Sigmoid colon (tissue), 4 donors: ENCODE data around the gene NACC1.

Source experiments
- POLR2AphosphoS5 ChIP-seq, 4 donors: sonication (generic); formaldehyde crosslinking; IDR thresholded peaks; one replicate each; pipeline ENCODE4 v1.6.1; 2017; ENCODE audit warnings: antibody characterized with exemption in 4 of 4
- TF ChIP-seq, protein P1 (sequence below), 4 experiments: fragments of 450-650 bp in 3 of 4; fragments of 200-600 bp in 1 of 4; IDR thresholded peaks; one replicate each; pipeline ENCODE4 v1.5.1; 2016 to 2019; ENCODE audit warnings: antibody characterized with exemption in 4 of 4, mild to moderate bottlenecking in 3 of 4, moderate library complexity in 2 of 4

DNA sequence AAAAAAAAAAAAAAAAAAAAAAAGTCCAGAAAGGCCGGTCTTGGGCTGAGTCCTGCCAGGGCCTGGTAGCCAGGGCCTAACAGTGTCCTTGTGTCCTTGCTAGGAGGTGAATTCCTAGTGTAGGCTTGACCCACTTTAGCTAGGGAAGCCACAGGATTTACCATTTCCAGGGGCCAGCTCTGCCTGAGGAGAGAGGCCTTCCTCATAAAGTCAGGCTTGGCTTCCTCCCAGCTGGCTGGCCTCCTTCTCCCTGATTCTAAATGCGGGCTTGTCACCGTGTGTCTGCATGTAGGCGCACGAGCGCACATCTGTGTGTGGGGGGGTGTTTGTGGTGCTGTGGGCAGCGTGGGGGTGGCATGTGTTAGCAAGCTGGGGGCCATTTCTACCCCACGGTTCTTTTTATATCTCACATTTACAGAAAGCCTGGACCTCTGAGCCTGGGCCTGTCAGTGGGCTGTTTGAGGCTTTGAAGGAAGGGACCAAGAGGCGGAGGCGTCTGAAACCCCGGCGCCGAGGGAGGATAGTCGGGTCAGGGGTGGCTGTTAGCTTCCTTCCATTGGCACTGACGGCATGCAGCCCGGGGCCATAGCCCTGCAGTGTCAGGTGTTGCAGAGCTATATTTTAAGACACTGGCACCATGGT, 63.8 kb downstream of the NACC1 start:
- TF ChIP-seq, protein P1, sequence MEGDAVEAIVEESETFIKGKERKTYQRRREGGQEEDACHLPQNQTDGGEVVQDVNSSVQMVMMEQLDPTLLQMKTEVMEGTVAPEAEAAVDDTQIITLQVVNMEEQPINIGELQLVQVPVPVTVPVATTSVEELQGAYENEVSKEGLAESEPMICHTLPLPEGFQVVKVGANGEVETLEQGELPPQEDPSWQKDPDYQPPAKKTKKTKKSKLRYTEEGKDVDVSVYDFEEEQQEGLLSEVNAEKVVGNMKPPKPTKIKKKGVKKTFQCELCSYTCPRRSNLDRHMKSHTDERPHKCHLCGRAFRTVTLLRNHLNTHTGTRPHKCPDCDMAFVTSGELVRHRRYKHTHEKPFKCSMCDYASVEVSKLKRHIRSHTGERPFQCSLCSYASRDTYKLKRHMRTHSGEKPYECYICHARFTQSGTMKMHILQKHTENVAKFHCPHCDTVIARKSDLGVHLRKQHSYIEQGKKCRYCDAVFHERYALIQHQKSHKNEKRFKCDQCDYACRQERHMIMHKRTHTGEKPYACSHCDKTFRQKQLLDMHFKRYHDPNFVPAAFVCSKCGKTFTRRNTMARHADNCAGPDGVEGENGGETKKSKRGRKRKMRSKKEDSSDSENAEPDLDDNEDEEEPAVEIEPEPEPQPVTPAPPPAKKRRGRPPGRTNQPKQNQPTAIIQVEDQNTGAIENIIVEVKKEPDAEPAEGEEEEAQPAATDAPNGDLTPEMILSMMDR (IDR thresholded peaks at IDR 0.05) = no peak
- TF ChIP-seq POLR2AphosphoS5 (IDR thresholded peaks at IDR 0.05) = peak in 3 of 4 donors; percentile 31 to 56 (median 49)
